ENCODE results near the gene NEK7.

The NEK7 gene

DNA sequence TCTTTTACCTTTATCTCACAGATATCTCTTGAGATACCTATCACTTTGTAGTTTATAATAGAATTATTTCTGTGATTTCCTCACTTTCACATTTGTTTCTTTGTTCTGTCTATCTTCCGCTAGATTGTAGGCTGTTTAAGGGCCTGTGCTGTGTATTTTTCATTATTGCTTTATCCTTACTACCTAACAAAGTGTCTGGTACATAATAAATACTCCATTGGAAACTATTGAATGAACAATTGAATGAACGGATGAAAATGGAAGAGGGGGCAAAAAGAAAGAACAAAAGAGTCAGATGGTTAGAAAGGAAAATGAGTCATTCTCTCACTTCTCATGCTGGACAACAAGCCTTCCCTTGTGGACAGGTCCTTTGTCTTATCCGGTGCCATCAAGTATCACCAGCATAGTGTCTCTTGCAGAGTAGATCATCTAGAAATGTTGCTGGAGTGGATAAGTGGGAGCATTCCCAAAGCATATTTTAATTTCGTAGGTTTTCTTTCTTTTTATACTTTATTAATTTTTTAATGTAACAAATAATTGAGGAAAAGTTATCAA is 159.8 kb downstream of the NEK7 start:
- Histone ChIP-seq H3K4me1 (ENCODE audit: control insufficient read depth, insufficient read depth, low read length) (peaks cover 35% of the 10 kb centered on the region), H3K4me3 (ENCODE audit: low read depth, low read length) (no peak overlapping the region), H3K27ac (ENCODE audit: low read depth, low read length) (no peak overlapping the region), H3K9ac (ENCODE audit: low read length) (no peak overlapping the region), H3K9me3 (ENCODE audit: control insufficient read depth, insufficient read depth, low read depth, low read length) (no peaks in the 10 kb centered on the region), H3K27me3 (ENCODE audit: control insufficient read depth, insufficient read depth, low read length) (no peaks in the 10 kb centered on the region), H3K36me3 (ENCODE audit: control insufficient read depth, insufficient read depth, low read length) (no peaks in the 10 kb centered on the region)

DNA sequence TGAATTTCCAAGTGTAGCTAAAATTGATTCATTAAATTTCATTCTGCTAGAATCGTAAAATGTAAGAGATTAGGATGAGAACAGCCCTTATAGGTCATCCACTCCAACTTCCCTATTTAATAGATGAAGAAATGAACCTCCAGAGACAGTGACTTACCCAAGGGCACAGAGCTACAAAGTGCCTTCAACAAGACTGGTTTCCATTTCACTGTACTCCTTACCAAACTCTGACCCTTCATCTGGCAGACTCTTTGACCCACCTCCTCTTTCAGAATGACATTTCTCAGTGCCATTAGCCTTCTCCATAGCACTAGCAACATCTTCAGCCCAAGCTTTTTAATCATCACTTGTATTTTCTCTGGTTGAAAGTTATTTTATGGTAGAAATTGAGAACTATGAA is 161.3 kb downstream of the NEK7 start:
- Histone ChIP-seq H3K27me3 (ENCODE audit: control insufficient read depth, insufficient read depth, low read length) (no peaks in the 10 kb centered on the region), H3K27ac (ENCODE audit: low read depth, low read length) (no peak overlapping the region), H3K4me3 (ENCODE audit: low read depth, low read length) (no peak overlapping the region), H3K9me3 (ENCODE audit: control insufficient read depth, insufficient read depth, low read depth, low read length) (no peaks in the 10 kb centered on the region), H3K9ac (ENCODE audit: low read length) (no peak overlapping the region), H3K36me3 (ENCODE audit: control insufficient read depth, insufficient read depth, low read length) (no peaks in the 10 kb centered on the region), H3K4me1 (ENCODE audit: control insufficient read depth, insufficient read depth, low read length) (peaks cover 35% of the 10 kb centered on the region)

GRCh38 chr1:198320759-198321158 is 164.0 kb downstream of the NEK7 start:
- H3K27ac ChIP-seq (ENCODE audit: low read depth, low read length) = no peak overlapping the region

GRCh38 chr1:198326232-198326631 is 169.4 kb downstream of the NEK7 start:
- no peaks in the 10 kb centered on the region for H3K36me3 ChIP-seq (ENCODE audit: control insufficient read depth, insufficient read depth, low read length)
- H3K4me3 ChIP-seq (ENCODE audit: low read depth, low read length) = no peak overlapping the region
- no peaks in the 10 kb centered on the region for H3K9me3 ChIP-seq (ENCODE audit: control insufficient read depth, insufficient read depth, low read depth, low read length)
- no peaks in the 10 kb centered on the region for H3K27me3 ChIP-seq (ENCODE audit: control insufficient read depth, insufficient read depth, low read length)
- no peaks in the 10 kb centered on the region for H3K4me1 ChIP-seq (ENCODE audit: control insufficient read depth, insufficient read depth, low read length)
- H3K27ac ChIP-seq (ENCODE audit: low read depth, low read length) = no peak overlapping the region
- no peak overlapping the region for H3K9ac ChIP-seq (ENCODE audit: low read length)

More at GRCh38 chr1:198320759-198321158, 164.0 kb downstream of the NEK7 start:
- no peaks in the 10 kb centered on the region for H3K36me3 ChIP-seq (ENCODE audit: control insufficient read depth, insufficient read depth, low read length)
- peaks cover 30% of the 10 kb centered on the region for H3K4me1 ChIP-seq (ENCODE audit: control insufficient read depth, insufficient read depth, low read length)
- no peaks in the 10 kb centered on the region for H3K9me3 ChIP-seq (ENCODE audit: control insufficient read depth, insufficient read depth, low read depth, low read length)
- no peak overlapping the region for H3K4me3 ChIP-seq (ENCODE audit: low read depth, low read length)
- H3K9ac ChIP-seq (ENCODE audit: low read length) = no peak overlapping the region
- H3K27me3 ChIP-seq (ENCODE audit: control insufficient read depth, insufficient read depth, low read length) = no peaks in the 10 kb centered on the region

DNA sequence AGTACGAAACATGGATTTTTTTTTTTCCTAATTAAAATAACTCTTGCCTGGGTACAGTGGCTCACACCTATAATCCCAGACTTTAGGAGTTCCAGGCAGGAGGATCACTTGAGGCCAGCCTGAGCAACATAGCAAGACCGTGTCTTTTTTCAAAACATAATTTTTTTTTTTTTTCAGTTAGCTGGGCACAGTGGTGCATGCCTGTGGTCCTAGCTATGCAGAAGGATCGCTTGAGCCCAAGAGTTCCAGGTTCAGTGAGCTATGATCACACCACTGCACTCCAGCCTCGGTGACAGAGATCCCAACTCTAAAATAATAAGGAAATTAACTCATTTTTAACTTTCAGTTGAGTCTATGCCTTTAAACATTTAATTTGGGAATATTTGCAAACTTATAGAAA is 170.1 kb downstream of the NEK7 start:
- no peaks in the 10 kb centered on the region for H3K9me3 ChIP-seq (ENCODE audit: control insufficient read depth, insufficient read depth, low read depth, low read length)
- H3K36me3 ChIP-seq (ENCODE audit: control insufficient read depth, insufficient read depth, low read length) = no peaks in the 10 kb centered on the region
- no peak overlapping the region for H3K27ac ChIP-seq (ENCODE audit: low read depth, low read length)
- no peak overlapping the region for H3K4me3 ChIP-seq (ENCODE audit: low read depth, low read length)
- H3K4me1 ChIP-seq (ENCODE audit: control insufficient read depth, insufficient read depth, low read length) = no peaks in the 10 kb centered on the region
- no peak overlapping the region for H3K9ac ChIP-seq (ENCODE audit: low read length)
- H3K27me3 ChIP-seq (ENCODE audit: control insufficient read depth, insufficient read depth, low read length) = no peaks in the 10 kb centered on the region

GRCh38 chr1:198328458-198329032 is 171.7 kb downstream of the NEK7 start:
- H3K4me3 ChIP-seq (ENCODE audit: low read depth, low read length) = no peak overlapping the region
- H3K27ac ChIP-seq (ENCODE audit: low read depth, low read length) = no peak overlapping the region
- no peaks in the 10 kb centered on the region for H3K9me3 ChIP-seq (ENCODE audit: control insufficient read depth, insufficient read depth, low read depth, low read length)
- no peaks in the 10 kb centered on the region for H3K4me1 ChIP-seq (ENCODE audit: control insufficient read depth, insufficient read depth, low read length)
- no peak overlapping the region for H3K9ac ChIP-seq (ENCODE audit: low read length)
- H3K36me3 ChIP-seq (ENCODE audit: control insufficient read depth, insufficient read depth, low read length) = no peaks in the 10 kb centered on the region
- H3K27me3 ChIP-seq (ENCODE audit: control insufficient read depth, insufficient read depth, low read length) = no peaks in the 10 kb centered on the region

GRCh38 chr1:198330982-198331615 is 174.3 kb downstream of the NEK7 start:
- Histone ChIP-seq H3K27me3 (ENCODE audit: control insufficient read depth, insufficient read depth, low read length) (no peaks in the 10 kb centered on the region), H3K4me1 (ENCODE audit: control insufficient read depth, insufficient read depth, low read length) (no peaks in the 10 kb centered on the region), H3K4me3 (ENCODE audit: low read depth, low read length) (no peak overlapping the region), H3K36me3 (ENCODE audit: control insufficient read depth, insufficient read depth, low read length) (no peaks in the 10 kb centered on the region), H3K9me3 (ENCODE audit: control insufficient read depth, insufficient read depth, low read depth, low read length) (no peaks in the 10 kb centered on the region), H3K27ac (ENCODE audit: low read depth, low read length) (no peak overlapping the region), H3K9ac (ENCODE audit: low read length) (no peak overlapping the region)

GRCh38 chr1:198333744-198334143 is 176.9 kb downstream of the NEK7 start:
- no peak overlapping the region for H3K4me3 ChIP-seq (ENCODE audit: low read depth, low read length)
- no peak overlapping the region for H3K9ac ChIP-seq (ENCODE audit: low read length)
- H3K9me3 ChIP-seq (ENCODE audit: control insufficient read depth, insufficient read depth, low read depth, low read length) = no peaks in the 10 kb centered on the region
- no peaks in the 10 kb centered on the region for H3K27me3 ChIP-seq (ENCODE audit: control insufficient read depth, insufficient read depth, low read length)
- no peak overlapping the region for H3K27ac ChIP-seq (ENCODE audit: low read depth, low read length)
- H3K36me3 ChIP-seq (ENCODE audit: control insufficient read depth, insufficient read depth, low read length) = no peaks in the 10 kb centered on the region
- H3K4me1 ChIP-seq (ENCODE audit: control insufficient read depth, insufficient read depth, low read length) = no peaks in the 10 kb centered on the region

GRCh38 chr1:198335663-198336062 is 178.9 kb downstream of the NEK7 start:
- Histone ChIP-seq H3K9me3 (ENCODE audit: control insufficient read depth, insufficient read depth, low read depth, low read length) (no peaks in the 10 kb centered on the region), H3K27me3 (ENCODE audit: control insufficient read depth, insufficient read depth, low read length) (no peaks in the 10 kb centered on the region), H3K9ac (ENCODE audit: low read length) (no peak overlapping the region), H3K4me1 (ENCODE audit: control insufficient read depth, insufficient read depth, low read length) (no peaks in the 10 kb centered on the region), H3K36me3 (ENCODE audit: control insufficient read depth, insufficient read depth, low read length) (no peaks in the 10 kb centered on the region), H3K4me3 (ENCODE audit: low read depth, low read length) (no peak overlapping the region), H3K27ac (ENCODE audit: low read depth, low read length) (no peak overlapping the region)

- no peak overlapping the region for H3K9ac ChIP-seq (ENCODE audit: low read length)
- no peaks in the 10 kb centered on the region for H3K27me3 ChIP-seq (ENCODE audit: control insufficient read depth, insufficient read depth, low read length)
- no peaks in the 10 kb centered on the region for H3K9me3 ChIP-seq (ENCODE audit: control insufficient read depth, insufficient read depth, low read depth, low read length)
- no peaks in the 10 kb centered on the region for H3K36me3 ChIP-seq (ENCODE audit: control insufficient read depth, insufficient read depth, low read length)
- no peak overlapping the region for H3K27ac ChIP-seq (ENCODE audit: low read depth, low read length)
- H3K4me1 ChIP-seq (ENCODE audit: control insufficient read depth, insufficient read depth, low read length) = no peaks in the 10 kb centered on the region
- no peak overlapping the region for H3K4me3 ChIP-seq (ENCODE audit: low read depth, low read length)
These were observed 181.1 kb downstream of the NEK7 start for GRCh38 chr1:198337886-198338285.

DNA sequence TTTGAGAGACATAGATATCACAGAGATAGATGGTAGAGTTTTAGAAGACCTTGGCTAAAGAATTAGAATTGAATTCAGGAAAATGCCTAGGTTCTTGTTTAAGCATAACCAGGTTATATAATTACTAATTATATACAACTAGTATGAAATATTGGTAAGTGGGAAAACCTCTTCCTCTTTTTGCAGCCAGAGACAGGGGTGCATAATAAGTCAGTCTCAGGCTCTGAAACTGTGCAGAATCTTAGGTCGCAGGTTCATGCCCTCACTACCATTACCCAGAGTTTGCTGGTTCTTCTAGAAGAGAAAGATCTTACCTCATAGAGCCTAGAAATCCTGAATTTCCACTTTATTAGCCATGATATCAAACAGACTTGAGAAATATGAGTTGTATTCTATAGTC is 183.3 kb downstream of the NEK7 start:
- no peaks in the 10 kb centered on the region for H3K4me1 ChIP-seq (ENCODE audit: control insufficient read depth, insufficient read depth, low read length)
- no peak overlapping the region for H3K4me3 ChIP-seq (ENCODE audit: low read depth, low read length)
- no peaks in the 10 kb centered on the region for H3K36me3 ChIP-seq (ENCODE audit: control insufficient read depth, insufficient read depth, low read length)
- H3K9ac ChIP-seq (ENCODE audit: low read length) = no peak overlapping the region
- H3K9me3 ChIP-seq (ENCODE audit: control insufficient read depth, insufficient read depth, low read depth, low read length) = no peaks in the 10 kb centered on the region
- no peak overlapping the region for H3K27ac ChIP-seq (ENCODE audit: low read depth, low read length)
- no peaks in the 10 kb centered on the region for H3K27me3 ChIP-seq (ENCODE audit: control insufficient read depth, insufficient read depth, low read length)
